Fibroblast of pulmonary artery (primary cell): ENCODE data around the gene ATXN1.

Source experiments
- DNase-seq: peaks from one replicate; pipeline ENCODE4 v3.0.0-alpha.2; 2010; ENCODE audit warnings: low read depth
- H3K4me3 ChIP-seq: replicated peaks from 2 replicates; pipeline ENCODE4 v1.5.1; 2011; ENCODE audit warnings: low read depth, mild to moderate bottlenecking, control low read depth, low read length, moderate library complexity
- TF ChIP-seq, protein P1 (sequence below): IDR thresholded peaks from 2 replicates; pipeline ENCODE4 v1.5.1; 2011; ENCODE audit warnings: mild to moderate bottlenecking, control low read depth, low read length, inconsistent platforms; ENCODE audit errors: missing control alignments

The ATXN1 gene

GRCh38 chr6:16473908-16474771, 287.1 kb downstream of the ATXN1 start:
- DNase-seq = no peak
- H3K4me3 ChIP-seq = no peak overlapping the region
- TF ChIP-seq, protein P1, sequence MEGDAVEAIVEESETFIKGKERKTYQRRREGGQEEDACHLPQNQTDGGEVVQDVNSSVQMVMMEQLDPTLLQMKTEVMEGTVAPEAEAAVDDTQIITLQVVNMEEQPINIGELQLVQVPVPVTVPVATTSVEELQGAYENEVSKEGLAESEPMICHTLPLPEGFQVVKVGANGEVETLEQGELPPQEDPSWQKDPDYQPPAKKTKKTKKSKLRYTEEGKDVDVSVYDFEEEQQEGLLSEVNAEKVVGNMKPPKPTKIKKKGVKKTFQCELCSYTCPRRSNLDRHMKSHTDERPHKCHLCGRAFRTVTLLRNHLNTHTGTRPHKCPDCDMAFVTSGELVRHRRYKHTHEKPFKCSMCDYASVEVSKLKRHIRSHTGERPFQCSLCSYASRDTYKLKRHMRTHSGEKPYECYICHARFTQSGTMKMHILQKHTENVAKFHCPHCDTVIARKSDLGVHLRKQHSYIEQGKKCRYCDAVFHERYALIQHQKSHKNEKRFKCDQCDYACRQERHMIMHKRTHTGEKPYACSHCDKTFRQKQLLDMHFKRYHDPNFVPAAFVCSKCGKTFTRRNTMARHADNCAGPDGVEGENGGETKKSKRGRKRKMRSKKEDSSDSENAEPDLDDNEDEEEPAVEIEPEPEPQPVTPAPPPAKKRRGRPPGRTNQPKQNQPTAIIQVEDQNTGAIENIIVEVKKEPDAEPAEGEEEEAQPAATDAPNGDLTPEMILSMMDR = no peak

DNA sequence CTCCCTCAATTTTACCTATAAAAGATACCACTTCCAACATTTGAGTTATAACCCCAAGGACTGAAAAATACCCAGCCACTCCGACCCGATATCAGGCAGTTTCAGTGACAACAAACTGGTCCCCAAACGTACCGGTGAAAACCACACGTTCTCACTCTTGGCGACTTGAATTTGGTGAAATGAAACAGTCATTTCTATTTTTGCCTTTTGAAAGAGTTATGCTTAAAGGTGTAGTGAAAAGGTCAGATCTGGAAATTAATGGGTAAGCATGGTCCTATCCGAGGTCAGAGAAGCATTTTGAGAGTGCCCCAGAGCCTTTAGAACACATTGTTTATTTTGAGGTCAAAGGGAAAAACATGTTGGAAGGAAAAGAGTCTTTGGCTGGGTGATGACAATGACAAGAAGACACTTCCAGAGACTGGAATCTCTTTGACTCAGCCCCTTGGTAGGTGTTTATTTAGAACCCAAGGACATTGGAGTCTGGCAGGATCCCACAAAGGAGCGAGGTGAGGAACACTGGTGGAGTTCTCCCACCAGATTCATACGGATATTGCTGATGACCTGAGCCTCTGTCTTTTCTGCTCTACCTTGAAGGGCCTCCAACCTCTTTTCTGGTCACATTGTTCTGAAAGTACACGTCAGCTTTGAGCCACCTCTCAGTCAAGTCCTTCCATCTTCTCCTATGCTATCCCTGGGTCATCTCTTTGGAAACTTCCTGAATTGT, 287.9 kb downstream of the ATXN1 start:
- no peak for DNase-seq
- H3K4me3 ChIP-seq = no peak overlapping the region
- TF ChIP-seq, protein P1 = no peak

GRCh38 chr6:16472349-16473069, 288.8 kb downstream of the ATXN1 start:
- no peak overlapping the region for H3K4me3 ChIP-seq
- DNase-seq = peak; percentile 74
- TF ChIP-seq, protein P1 = no peak

DNA sequence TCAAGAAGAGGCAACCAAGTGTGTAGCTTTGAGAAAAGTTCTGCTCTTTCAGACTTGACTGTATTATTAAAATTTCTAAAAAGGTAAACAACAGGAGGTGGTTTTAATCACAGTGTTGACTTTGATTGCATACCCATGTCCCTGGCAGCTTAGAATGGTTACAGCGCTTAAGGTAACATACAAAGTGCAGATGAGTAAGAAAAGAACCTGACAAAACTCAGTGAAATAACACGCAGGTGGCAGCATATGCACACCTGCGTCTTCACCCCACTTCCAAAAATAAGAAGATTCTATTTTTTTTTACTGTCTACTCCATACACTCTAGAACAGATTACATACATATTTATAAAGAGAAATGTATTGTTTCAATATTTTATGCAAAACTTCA, 289.4 kb downstream of the ATXN1 start:
- H3K4me3 ChIP-seq = no peak overlapping the region
- no peak for DNase-seq
- TF ChIP-seq, protein P1 = no peak

- TF ChIP-seq, protein P1 = no peak
- no peak for DNase-seq
- H3K4me3 ChIP-seq = no peak overlapping the region
Measured at GRCh38 chr6:16471222-16471909, 289.9 kb downstream of the ATXN1 start.

GRCh38 chr6:16470502-16471221, 290.6 kb downstream of the ATXN1 start:
- H3K4me3 ChIP-seq = no peak overlapping the region
- no peak for DNase-seq
- TF ChIP-seq, protein P1 = no peak
